HCT116 (cell line): ENCODE measurements around the gene COX4I2. TPM values are rescaled to one million over a fixed set of nuclear protein-coding genes. Genes with fewer than 3 reads are reported as not detected.

ENCODE experiments used
- ATAC-seq: fragments of 200-7000 bp; cut with Tn5 transposase; 2 replicates; pipeline ENCODE4 v1.9.1; 2020; ENCODE audit warnings: mild to moderate bottlenecking, moderate library complexity
- BruUV-seq: library from RNA; stranded (reverse); fragments of 400-500 nt; replicated peaks from 2 replicates; lab custom pipeline; 2021; lab: Mats Ljungman, UMichigan
- CTCF ChIA-PET: fragments of 300-600 bp; sonication (Branson Sonifier 250); formaldehyde crosslinking; loops from one replicate; lab custom pipeline; 2021; ENCODE audit warnings: antibody characterized with exemption; lab: Charles Lee
- POLR2A ChIA-PET: fragments of 300-600, 350-600 bp; sonication (Branson Sonifier 250); formaldehyde crosslinking; loops from one replicate; lab custom pipeline; 2021; ENCODE audit warnings: antibody characterized with exemption; lab: Charles Lee
- RAD21 ChIA-PET, 2 experiments: fragments of 300-600 bp; sonication (Branson Sonifier 250); formaldehyde crosslinking; loops; one replicate each; lab custom pipeline; 2023; ENCODE audit warnings: low total read pairs in 2 of 2; ENCODE audit not compliant: uncharacterized antibody in 2 of 2, unreplicated experiment in 2 of 2, low non-redundant PET in 1 of 2; lab: Charles Lee
- DNase-seq: peaks from one replicate; pipeline ENCODE4 v3.0.0-alpha.2; 2010; ENCODE audit warnings: low read depth, low spot score
- H2AFZ ChIP-seq: fragments of 200-600 bp; shearing (Covaris generic), sonication (generic); 2 replicates; pipeline ENCODE4 v1.6.1; 2017; ENCODE audit warnings: low read depth, mixed run types, mixed read lengths, antibody characterized with exemption, low read length; ENCODE audit not compliant: poor library complexity, severe bottlenecking
- H3K27ac ChIP-seq: 2 replicates; pipeline ENCODE4 v1.5.1; 2012; ENCODE audit warnings: low read depth, low read length
- H3K27me3 ChIP-seq: fragments of 200-600 bp; sonication (generic); 2 replicates; pipeline ENCODE4 v1.6.1; 2016; ENCODE audit warnings: mixed run types, low read length, mixed read lengths; ENCODE audit not compliant: insufficient read depth
- H3K36me3 ChIP-seq, 2 experiments: fragments of 200-500 bp in 1 of 2; fragments of 200-600 bp in 1 of 2; sonication (Bioruptor generic) in 1 of 2; sonication (generic) in 1 of 2; 2 replicates each; pipeline versions ENCODE4 v1.5.1 to v1.6.1; 2014 to 2016; ENCODE audit warnings: low read length in 2 of 2, inconsistent platforms in 1 of 2, mixed read lengths in 1 of 2, mixed run types in 1 of 2; ENCODE audit not compliant: insufficient read depth in 2 of 2, control insufficient read depth in 1 of 2
- H3K4me1 ChIP-seq, 2 experiments: fragments of 200-600 bp in 1 of 2; sonication (generic) in 1 of 2; 2 replicates each; pipeline versions ENCODE4 v1.5.1 to v1.6.1; 2012 to 2017; ENCODE audit warnings: low read length in 2 of 2, inconsistent platforms in 1 of 2, mild to moderate bottlenecking in 1 of 2, mixed read lengths in 1 of 2, mixed run types in 1 of 2, moderate library complexity in 1 of 2; ENCODE audit not compliant: insufficient read depth in 2 of 2, control insufficient read depth in 1 of 2
- H3K4me2 ChIP-seq: fragments of 200-600 bp; sonication (generic); 2 replicates; pipeline ENCODE4 v1.6.1; 2017; ENCODE audit warnings: mixed run types, low read length, mixed read lengths
- H3K4me3 ChIP-seq, 2 experiments: fragments of 200-600 bp in 1 of 2; sonication (generic) in 1 of 2; replicated peaks in 1 of 2; 2 replicates each; pipeline ENCODE4 v1.5.1; 2011 to 2016; ENCODE audit warnings: low read length in 2 of 2, control low read depth in 1 of 2, low read depth in 1 of 2, mild to moderate bottlenecking in 1 of 2, mixed read lengths in 1 of 2, mixed run types in 1 of 2
- H3K79me2 ChIP-seq: fragments of 200-600 bp; sonication (generic); 2 replicates; pipeline ENCODE4 v1.6.1; 2017; ENCODE audit warnings: mild to moderate bottlenecking, mixed run types, low read length, moderate library complexity, mixed read lengths; ENCODE audit not compliant: insufficient read depth
- H3K9ac ChIP-seq: fragments of 200-600 bp; sonication (generic); 2 replicates; pipeline ENCODE4 v1.6.1; 2016; ENCODE audit warnings: low read length, mixed read lengths
- H3K9me2 ChIP-seq: fragments of 200-600 bp; sonication (generic), shearing (Covaris generic); 2 replicates; pipeline ENCODE4 v1.6.1; 2017; ENCODE audit warnings: mixed run types, mild to moderate bottlenecking, moderate library complexity; ENCODE audit not compliant: insufficient read depth
- H3K9me3 ChIP-seq, 2 experiments: fragments of 200-500 bp in 1 of 2; fragments of 200-600 bp in 1 of 2; sonication (Bioruptor generic) in 1 of 2; sonication (generic) in 1 of 2; 2 replicates each; pipeline ENCODE4 v1.6.1; 2014 to 2017; ENCODE audit warnings: low read length in 2 of 2, mixed read lengths in 2 of 2, inconsistent platforms in 1 of 2, low read depth in 1 of 2, mild to moderate bottlenecking in 1 of 2, mixed run types in 1 of 2, moderate library complexity in 1 of 2; ENCODE audit not compliant: control insufficient read depth in 1 of 2, insufficient read depth in 1 of 2
- H4K20me1 ChIP-seq: fragments of 200-600 bp; sonication (generic), shearing (Covaris generic); 2 replicates; pipeline ENCODE4 v1.6.1; 2017; ENCODE audit warnings: mixed run types, mild to moderate bottlenecking, moderate library complexity; ENCODE audit not compliant: insufficient read depth
- CBX3 ChIP-seq: IDR thresholded peaks from 2 replicates; pipeline ENCODE4 v1.6.1; 2012; ENCODE audit warnings: low read depth
- CEBPB ChIP-seq: IDR thresholded peaks from 2 replicates; pipeline ENCODE4 v1.6.1; 2012; ENCODE audit warnings: low read depth
- ELF1 ChIP-seq: IDR thresholded peaks from 2 replicates; pipeline ENCODE4 v1.6.1; 2012; ENCODE audit warnings: low read depth, borderline replicate concordance
- EZH2 ChIP-seq: fragments of 200-600 bp; sonication (generic); IDR thresholded peaks from 2 replicates; pipeline ENCODE4 v1.6.1; 2017; ENCODE audit warnings: antibody characterized with exemption, mixed run types
- FOSL1 ChIP-seq: IDR thresholded peaks from 2 replicates; pipeline ENCODE4 v1.6.1; 2012; ENCODE audit warnings: low read depth
- JUND ChIP-seq: IDR thresholded peaks from 2 replicates; pipeline ENCODE4 v1.6.1; 2012
- POLR2A ChIP-seq: IDR thresholded peaks from 2 replicates; pipeline ENCODE4 v1.7.0; 2011; ENCODE audit warnings: borderline replicate concordance; ENCODE audit not compliant: insufficient read depth, insufficient read length; ENCODE audit errors: extremely low read depth
- POLR2AphosphoS5 ChIP-seq: IDR thresholded peaks from 2 replicates; pipeline ENCODE4 v1.6.1; 2011; ENCODE audit warnings: mild to moderate bottlenecking, low read depth, low read length, moderate library complexity
- RAD21 ChIP-seq: IDR thresholded peaks from 2 replicates; pipeline ENCODE4 v1.6.1; 2012; ENCODE audit warnings: low read depth, mild to moderate bottlenecking
- SIN3A ChIP-seq: IDR thresholded peaks from 2 replicates; pipeline ENCODE4 v1.6.1; 2012; ENCODE audit warnings: low read depth
- SP1 ChIP-seq: IDR thresholded peaks from 2 replicates; pipeline ENCODE4 v1.6.1; 2012; ENCODE audit warnings: low read depth
- SRF ChIP-seq: IDR thresholded peaks from 2 replicates; pipeline ENCODE4 v1.6.1; 2012; ENCODE audit warnings: low read depth
- TCF7L2 ChIP-seq: IDR thresholded peaks from 2 replicates; pipeline ENCODE4 v1.7.0; 2011; ENCODE audit warnings: borderline replicate concordance, inconsistent platforms; ENCODE audit not compliant: insufficient read depth, insufficient read length; ENCODE audit errors: extremely low read depth
- YY1 ChIP-seq: IDR thresholded peaks from 2 replicates; pipeline ENCODE4 v1.6.1; 2011; ENCODE audit warnings: low read length, low read depth, moderate library complexity, mild to moderate bottlenecking; ENCODE audit not compliant: insufficient replicate concordance; ENCODE audit errors: extremely low read depth
- ZNF274 ChIP-seq: fragments of 200-500 bp; sonication (Bioruptor generic); IDR thresholded peaks from 2 replicates; pipeline ENCODE4 v1.6.1; 2014; ENCODE audit warnings: mild to moderate bottlenecking, low read depth, low read length, inconsistent platforms
- intact Hi-C: fragments of 100-400 bp; cut with micrococcal nuclease; formaldehyde crosslinking; loops from 2 replicates; pipeline ENCODE4 v1.10.0; 2022
- total RNA-seq: library from RNA; stranded (reverse); gene quantifications from one replicate; pipeline ENCODE4 v1.2.1, GENCODE V29; 2021; ENCODE audit not compliant: unreplicated experiment
- TF ChIP-seq, protein P1 (sequence below): IDR thresholded peaks from 2 replicates; pipeline ENCODE4 v1.6.1; 2011; ENCODE audit warnings: mild to moderate bottlenecking, low read length, moderate library complexity; ENCODE audit not compliant: insufficient replicate concordance; ENCODE audit errors: extremely low read depth

Gene COX4I2
- total RNA-seq, 1 experiment from 2014 or later = not detected

DNA sequence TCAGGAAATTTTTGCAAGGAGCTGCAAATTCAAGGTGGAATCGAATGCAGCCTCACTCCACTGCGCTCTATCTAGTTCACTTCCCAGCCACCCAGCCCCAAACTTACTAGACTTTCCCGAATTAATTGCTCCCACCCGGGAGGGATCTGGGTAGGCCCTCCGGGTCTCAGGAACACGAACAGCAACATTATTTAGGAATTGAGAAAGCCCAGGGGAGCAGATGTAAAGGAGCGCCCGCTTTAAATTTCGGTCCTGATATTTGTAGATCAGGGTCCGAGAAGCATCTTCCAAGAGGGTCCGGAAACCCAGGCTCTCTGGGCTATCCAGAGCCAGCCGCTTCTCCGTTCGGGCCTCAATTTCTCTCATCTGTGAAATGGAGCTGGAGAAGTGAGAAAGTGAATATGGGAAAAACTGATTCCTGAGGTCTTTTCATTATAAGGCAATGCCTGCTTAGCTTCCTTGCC is 33.1 kb upstream of the COX4I2 start:
- Histone ChIP-seq H3K4me2 (peak overlapping the region; percentile 75), H3K9ac (peak overlapping the region; percentile 99), H3K27me3 (no peaks in the 10 kb centered on the region), H3K79me2 (peaks cover 27% of the 10 kb centered on the region), H3K4me3 (peak overlapping the region; percentile 91 to 96), H3K9me3 (no peaks in the 10 kb centered on the region), H2AFZ (no peak overlapping the region), H4K20me1 (no peaks in the 10 kb centered on the region; the same call in 1 of the 2 replicates), H3K27ac (peak overlapping the region; percentile 98)
- no peak for ATAC-seq
- ChIA-PET POLR2A (interaction anchor here (0.8 to 20.0 kb wide), 16 partner anchors 8 to 119 kb away, joined by 3 to 1106 read pairs (median 7); partner anchors contain the start of gene BCL2L1), CTCF (interaction anchor here (0.7 to 3.0 kb wide), 7 partner anchors 8 to 119 kb away, joined by 4 to 24 read pairs (median 6); no protein-coding TSS in a partner anchor)
- TF ChIP-seq ZNF274 (no peak), POLR2AphosphoS5 (peak; percentile 38), YY1 (no peak), SP1 (no peak)
- TF ChIP-seq, all 23 proteins: peak for 1
- intact Hi-C loops = no loop called here
- RAD21 ChIA-PET = interaction anchor here (1.1 to 1.9 kb wide), 6 partner anchors 9 to 38 kb away, joined by 3 to 6 read pairs (median 4); no protein-coding TSS in a partner anchor
- TSS peak; percentile 89 for BruUV-seq
- Histone ChIP-seq H3K9me2 (no peaks in the 10 kb centered on the region), H3K4me1 (peaks cover 56 to 87% of the 10 kb centered on the region in 2 experiments), H3K36me3 (peaks cover 0 to 13% of the 10 kb centered on the region in 2 experiments; a peak in 2 of 4 replicates)
- no peak for DNase-seq

DNA sequence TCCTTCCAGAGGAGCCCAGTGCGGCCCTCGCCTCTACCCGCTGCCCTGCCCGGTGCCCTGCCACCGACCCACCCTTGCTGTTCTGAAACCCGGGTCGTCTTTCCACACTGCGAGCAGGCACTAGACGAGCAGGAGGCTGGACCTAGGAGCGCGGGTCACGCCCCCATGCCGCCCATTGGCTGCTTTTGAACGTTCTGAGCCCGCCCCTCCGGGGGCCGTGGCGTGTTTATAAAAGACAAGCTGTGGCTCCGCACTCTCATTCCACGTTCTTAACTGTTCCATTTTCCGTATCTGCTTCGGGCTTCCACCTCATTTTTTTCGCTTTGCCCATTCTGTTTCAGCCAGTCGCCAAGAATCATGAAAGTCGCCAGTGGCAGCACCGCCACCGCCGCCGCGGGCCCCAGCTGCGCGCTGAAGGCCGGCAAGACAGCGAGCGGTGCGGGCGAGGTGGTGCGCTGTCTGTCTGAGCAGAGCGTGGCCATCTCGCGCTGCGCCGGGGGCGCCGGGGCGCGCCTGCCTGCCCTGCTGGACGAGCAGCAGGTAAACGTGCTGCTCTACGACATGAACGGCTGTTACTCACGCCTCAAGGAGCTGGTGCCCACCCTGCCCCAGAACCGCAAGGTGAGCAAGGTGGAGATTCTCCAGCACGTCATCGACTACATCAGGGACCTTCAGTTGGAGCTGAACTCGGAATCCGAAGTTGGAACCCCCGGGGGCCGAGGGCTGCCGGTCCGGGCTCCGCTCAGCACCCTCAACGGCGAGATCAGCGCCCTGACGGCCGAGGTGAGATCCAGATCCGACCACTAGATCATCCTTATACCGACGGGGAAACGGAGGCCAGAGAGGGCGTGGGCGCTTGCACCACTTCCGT is 32.4 kb upstream of the COX4I2 start, which contains the start of gene ID1:
ID1 (plus strand) TSS at position 259 of the 871 bp plus-strand sequence; CDS start at position 358, 99 bp downstream.
- Histone ChIP-seq H3K27ac (peak within 1 kb of the TSS; percentile 98), H3K9ac (peak within 1 kb of the TSS; percentile 99), H3K4me2 (peak within 1 kb of the TSS; percentile 75), H3K36me3 (peaks cover 0 to 13% of the 10 kb centered on the region in 2 experiments; a peak in 2 of 4 replicates), H2AFZ (no peak within 1 kb of the TSS), H3K79me2 (peaks cover 27% of the 10 kb centered on the region), H3K27me3 (no peaks in the 10 kb centered on the region), H3K4me1 (peaks cover 60 to 93% of the 10 kb centered on the region in 2 experiments), H3K9me3 (no peaks in the 10 kb centered on the region), H4K20me1 (no peaks in the 10 kb centered on the region; the same call in 1 of the 2 replicates), H3K4me3 (peak within 1 kb of the TSS; percentile 91 to 96), H3K9me2 (no peaks in the 10 kb centered on the region)
- ChIA-PET RAD21 (interaction anchor here (1.1 to 1.9 kb wide), 6 partner anchors 10 to 39 kb away, joined by 3 to 6 read pairs (median 4); no protein-coding TSS in a partner anchor), CTCF (interaction anchor here (0.6 to 3.0 kb wide), 5 partner anchors 7 to 45 kb away, joined by 3 to 24 read pairs (median 7); no protein-coding TSS in a partner anchor), POLR2A (interaction anchor here (0.8 to 20.0 kb wide), 15 partner anchors 9 to 118 kb away, joined by 3 to 1106 read pairs (median 7); partner anchors contain the start of gene BCL2L1)
- intact Hi-C loops = no loop called here
- no TSS peak for BruUV-seq
- DNase-seq = peak; percentile 95
- ATAC-seq = peak; percentile 56
- TF ChIP-seq POLR2A = peak; percentile 99
- no peak for TF ChIP-seq RAD21
- peak; percentile 90 for TF ChIP-seq POLR2AphosphoS5
- TF ChIP-seq ZNF274 = no peak
- no peak for TF ChIP-seq SIN3A
- TF ChIP-seq JUND = no peak
- no peak for TF ChIP-seq CEBPB
- TF ChIP-seq SP1 = no peak
- TF ChIP-seq, protein P1, sequence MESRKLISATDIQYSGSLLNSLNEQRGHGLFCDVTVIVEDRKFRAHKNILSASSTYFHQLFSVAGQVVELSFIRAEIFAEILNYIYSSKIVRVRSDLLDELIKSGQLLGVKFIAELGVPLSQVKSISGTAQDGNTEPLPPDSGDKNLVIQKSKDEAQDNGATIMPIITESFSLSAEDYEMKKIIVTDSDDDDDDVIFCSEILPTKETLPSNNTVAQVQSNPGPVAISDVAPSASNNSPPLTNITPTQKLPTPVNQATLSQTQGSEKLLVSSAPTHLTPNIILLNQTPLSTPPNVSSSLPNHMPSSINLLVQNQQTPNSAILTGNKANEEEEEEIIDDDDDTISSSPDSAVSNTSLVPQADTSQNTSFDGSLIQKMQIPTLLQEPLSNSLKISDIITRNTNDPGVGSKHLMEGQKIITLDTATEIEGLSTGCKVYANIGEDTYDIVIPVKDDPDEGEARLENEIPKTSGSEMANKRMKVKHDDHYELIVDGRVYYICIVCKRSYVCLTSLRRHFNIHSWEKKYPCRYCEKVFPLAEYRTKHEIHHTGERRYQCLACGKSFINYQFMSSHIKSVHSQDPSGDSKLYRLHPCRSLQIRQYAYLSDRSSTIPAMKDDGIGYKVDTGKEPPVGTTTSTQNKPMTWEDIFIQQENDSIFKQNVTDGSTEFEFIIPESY = no peak
- no peak for TF ChIP-seq TCF7L2
- TF ChIP-seq CBX3 = no peak
- TF ChIP-seq FOSL1 = no peak
- TF ChIP-seq SRF = no peak
- TF ChIP-seq YY1 = peak; percentile 30
- TF ChIP-seq EZH2 = no peak
- no peak for TF ChIP-seq ELF1
